HG03159 (cell line): ENCODE measurements around the gene ASAP2.

ENCODE experiments used
- ATAC-seq: cut with Tn5 transposase; IDR thresholded peaks from one replicate; pipeline ENCODE4 v1.9.1; 2021; ENCODE audit warnings: mild to moderate bottlenecking, moderate library complexity; ENCODE audit not compliant: unreplicated experiment

Gene ASAP2

GRCh38 chr2:9271691-9272090, 65.1 kb downstream of the ASAP2 start:
- ATAC-seq, result no peak

DNA sequence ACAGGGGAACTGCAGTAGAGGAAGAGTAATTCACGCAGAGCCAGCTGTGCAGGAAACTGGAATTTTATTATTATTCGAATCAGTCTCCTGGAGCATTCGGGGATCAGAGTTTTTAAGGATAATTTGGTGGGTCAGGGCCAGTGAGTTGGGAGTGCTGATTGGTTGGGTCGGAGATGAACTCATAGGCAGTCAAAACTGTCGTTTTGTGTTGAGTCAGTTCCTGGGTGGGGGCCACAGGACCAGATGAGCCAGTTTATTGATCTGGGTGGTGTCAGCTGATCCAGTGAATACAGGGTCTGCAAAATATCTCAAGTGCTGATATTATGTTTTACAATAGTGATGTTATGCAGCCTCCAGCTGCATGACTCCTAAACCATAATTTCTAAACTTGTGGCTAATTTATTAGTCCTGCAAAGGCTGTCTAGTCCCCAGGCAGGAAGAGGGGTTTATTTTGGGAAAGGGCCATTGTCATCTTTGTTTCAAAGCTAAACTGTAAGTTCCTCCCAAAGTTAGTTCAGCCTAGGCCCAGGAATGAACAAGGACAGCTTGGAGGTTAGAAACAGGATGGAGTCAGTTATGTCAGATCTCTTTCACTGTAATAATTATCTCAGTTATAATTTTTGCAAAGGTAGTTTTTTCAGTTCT, 67.0 kb downstream of the ASAP2 start:
- no peak for ATAC-seq

- ATAC-seq, result no peak
Measured at GRCh38 chr2:9274701-9275343, 68.2 kb downstream of the ASAP2 start.

- ATAC-seq, result no peak
Measured at GRCh38 chr2:9275399-9275798, 68.8 kb downstream of the ASAP2 start.

DNA sequence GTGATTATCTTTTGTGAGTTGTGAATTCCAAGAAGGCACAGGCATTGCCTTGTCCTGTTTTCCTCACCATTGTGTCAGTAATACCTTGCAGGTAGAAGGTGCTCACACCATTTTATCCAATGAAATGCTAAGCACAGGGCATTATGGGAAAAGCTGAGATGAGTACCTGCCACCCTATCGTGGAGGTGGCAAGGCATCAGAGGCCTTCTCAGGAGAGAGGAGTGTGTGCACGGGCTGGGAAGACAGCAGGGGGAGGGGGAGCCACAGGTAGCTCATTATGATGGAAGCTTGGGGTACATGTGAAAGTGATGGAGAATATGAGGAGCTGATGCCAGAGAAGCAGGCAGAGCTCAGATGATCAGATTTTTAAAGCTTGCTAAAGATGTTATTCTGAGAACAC, 69.5 kb downstream of the ASAP2 start:
- ATAC-seq, result no peak

GRCh38 chr2:9276901-9277451, 70.4 kb downstream of the ASAP2 start:
- ATAC-seq, result no peak

- no peak for ATAC-seq
Measured at GRCh38 chr2:9278439-9278838, 71.8 kb downstream of the ASAP2 start.

DNA sequence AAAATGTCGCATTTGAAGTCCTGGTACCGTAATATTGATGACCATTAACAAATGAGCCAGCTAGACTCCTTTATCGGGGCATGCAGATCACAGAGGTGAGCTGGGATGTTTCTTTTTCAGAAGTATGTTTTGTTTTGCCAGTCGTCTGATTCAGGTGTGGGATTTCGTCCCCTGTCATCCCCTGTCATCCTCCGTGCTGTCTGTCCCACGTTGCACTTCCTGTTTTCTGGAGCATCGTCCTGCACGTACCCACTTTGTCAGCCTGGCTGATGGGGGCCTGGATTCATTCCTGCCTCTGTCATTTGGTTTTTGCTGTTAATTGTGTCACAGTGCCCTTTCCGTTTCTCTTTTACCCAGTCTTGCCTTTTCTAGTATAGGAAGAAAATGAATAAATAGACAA, 72.8 kb downstream of the ASAP2 start:
- no peak for ATAC-seq

DNA sequence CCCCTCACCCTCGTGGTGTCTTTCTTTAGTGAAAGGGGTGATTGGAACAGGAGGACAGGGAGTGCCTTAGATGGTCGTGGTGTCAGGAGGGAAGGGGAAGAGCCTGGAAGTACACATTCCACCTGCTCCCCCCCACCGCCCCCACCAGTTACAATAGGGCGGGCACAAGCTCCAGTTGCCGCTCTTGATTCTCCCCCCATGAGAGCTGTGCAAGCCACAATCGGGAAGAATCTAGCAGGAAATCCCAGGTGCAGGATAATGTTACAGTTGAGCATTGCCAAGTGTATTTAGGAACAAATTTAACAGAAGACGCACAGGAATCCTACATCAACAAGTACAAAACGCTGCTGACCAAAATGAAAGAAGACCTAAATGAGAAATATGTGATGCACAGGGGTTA, 73.6 kb downstream of the ASAP2 start:
- no peak for ATAC-seq

GRCh38 chr2:9281145-9281544, 74.5 kb downstream of the ASAP2 start:
- no peak for ATAC-seq

- ATAC-seq, result no peak
Measured at GRCh38 chr2:9282128-9283112, 75.8 kb downstream of the ASAP2 start.

DNA sequence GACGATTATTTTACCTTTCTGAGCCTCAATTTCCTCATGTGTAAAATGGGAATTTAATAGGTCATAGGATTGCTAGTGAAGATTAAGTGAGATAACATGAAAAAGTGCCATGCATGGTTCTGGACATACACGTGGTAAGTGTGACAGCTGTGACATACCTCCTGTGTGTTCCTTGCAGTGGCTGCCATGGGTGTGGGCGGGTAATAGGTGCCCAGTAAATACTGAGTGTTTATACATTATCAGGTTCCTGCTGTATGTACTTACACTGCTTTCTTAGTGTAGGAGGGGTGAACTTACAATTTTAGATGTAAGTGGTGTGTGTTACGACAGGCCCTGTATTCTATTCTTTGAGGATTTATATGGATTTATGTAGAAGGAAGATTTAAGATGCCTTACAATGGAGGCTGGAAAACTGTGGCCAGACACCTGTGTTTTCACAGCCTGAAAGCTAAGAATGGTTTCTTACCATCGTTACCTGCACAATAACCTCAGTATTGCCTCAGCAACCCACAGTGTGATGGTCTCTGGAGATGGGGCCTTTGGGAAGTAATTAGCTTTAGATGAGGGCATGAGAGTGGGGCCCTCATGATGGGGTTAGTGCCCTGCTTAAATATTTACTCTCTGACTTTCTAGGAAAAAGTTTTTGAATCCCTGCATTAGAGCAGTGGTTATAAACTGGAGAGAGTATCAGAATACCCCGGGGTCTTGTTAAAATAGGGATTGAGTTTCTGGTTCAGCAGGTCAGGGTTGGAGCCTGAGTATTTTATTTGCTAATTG, 78.1 kb downstream of the ASAP2 start:
- no peak for ATAC-seq

DNA sequence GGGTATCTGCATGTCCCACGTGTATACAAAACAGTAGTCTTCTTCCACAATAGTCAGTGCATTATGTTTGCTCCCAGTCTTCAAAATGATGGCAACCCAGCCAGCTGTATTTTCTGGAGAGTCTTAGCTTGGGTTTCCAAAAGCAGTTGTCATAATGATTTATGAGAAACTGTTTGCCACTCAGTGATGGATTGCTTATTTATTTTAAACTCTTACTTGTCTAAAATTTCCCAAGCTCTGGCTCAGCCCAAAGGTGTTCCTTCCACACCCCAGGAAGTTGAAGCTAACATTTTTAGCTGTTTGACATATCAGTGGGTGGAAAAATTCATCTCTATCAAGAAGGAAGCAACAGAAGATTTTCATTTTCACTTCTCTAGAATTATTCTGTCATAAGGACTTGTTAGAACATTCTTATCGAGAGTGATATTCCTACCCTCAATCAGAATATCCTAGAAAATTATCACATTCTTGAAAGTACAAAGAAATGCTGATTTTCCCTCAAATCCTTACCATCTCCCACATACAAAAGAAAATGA, 78.8 kb downstream of the ASAP2 start:
- no peak for ATAC-seq

DNA sequence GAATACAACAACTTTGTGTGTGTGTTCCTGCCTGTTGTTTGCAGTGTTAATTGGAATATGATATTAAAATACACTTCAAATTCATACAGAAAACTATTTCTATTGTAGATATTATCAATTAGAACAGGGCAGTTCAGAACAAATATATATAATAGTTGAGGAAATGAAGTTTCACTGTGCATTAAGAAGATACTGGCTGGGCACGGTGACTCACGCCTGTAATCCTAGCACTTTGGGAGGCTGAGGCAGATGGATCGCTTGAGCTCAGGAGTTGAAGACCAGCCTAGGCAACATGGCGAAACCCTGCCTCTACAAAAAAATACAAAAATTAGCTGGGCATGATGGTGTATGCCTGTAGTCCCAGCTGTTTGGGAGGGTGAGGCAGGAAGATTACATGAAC, 79.3 kb downstream of the ASAP2 start:
- ATAC-seq, result no peak

DNA sequence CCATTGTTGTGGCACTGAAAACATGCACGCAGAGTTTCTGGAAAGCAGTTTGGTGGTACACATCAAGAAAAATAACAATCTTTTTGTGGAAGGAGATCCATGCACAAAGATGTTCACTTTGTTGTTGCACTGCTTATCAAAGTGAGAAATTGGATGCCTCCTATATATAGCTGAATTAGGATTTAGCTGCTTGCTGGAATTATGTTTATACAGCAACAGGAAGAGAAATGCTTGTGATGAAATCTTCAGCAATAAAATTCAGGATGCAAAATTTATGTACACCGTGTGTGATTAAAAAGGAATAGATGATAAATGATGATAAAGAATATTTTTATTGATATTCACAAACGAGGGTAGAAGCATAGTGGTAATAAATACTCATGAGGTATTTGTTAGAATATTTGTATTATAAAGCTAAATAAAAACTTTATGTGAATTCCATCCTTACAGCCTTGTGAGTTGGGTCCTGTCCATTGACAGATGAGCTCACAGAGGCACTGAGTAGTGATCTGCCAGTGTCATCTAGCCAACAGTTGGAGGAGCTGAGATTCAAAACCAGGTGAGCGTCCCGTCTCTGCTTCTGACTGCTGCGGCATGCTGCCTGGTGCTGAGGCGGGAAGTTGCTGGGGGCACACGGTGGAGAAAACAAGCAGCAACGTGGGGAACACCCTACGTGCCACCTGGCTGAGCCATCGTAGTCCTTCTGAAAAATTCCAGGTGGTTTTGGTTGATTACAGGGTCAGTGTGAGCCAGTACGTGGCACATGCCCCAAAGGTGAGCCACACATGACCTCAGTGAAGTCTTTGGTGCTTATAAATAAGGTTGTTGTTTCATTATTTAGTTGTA, 80.2 kb downstream of the ASAP2 start:
- no peak for ATAC-seq

DNA sequence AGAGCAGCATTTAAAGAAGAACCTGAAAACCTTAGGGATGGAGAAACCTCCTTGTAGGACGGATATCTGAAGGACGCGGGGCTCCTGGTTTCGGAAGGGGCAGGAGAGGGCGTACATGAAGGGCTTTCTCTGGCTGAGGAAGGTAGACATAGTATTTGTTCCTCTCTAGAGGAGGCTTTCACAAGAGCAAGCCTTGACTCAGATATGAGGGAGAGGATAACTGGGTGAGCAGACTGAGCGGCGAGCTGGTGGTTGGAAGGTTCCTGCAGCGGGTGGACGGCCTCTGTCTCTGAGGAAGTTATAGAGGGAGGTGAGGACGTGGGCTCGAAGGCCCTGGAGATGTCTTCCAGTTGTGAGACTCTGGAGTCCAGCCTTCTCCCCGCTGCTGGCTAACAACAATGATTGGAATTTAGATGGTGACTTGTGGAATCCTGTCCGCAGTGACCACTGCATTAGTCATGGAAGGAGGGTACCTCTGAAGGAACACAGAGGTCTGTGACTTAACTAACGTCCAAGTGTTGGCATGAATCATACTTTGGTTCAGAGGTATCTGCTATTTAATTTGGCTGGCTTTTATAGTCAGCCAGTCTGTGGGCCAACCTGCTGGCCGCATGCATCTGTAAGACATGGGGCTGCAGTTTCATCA, 80.9 kb downstream of the ASAP2 start:
- no peak for ATAC-seq

DNA sequence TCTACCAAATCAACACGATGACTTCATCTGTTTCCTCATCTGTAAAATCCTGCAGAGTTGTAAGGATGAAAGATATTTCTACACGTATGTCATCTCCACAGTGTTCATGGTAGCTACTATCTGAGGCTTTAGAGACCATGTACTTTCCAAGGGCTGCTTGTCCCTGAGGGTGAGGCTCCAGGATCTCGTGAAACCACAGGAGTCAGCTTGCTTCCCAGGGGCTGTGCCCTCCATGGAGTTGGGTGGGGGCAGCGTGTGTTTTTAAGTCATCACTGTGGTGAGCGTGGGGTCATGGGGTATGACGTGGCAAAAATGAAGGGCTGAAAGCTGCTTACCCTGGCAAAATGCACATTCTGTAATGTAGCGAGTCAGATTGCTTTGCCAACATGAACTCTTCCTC, 81.6 kb downstream of the ASAP2 start:
- no peak for ATAC-seq

DNA sequence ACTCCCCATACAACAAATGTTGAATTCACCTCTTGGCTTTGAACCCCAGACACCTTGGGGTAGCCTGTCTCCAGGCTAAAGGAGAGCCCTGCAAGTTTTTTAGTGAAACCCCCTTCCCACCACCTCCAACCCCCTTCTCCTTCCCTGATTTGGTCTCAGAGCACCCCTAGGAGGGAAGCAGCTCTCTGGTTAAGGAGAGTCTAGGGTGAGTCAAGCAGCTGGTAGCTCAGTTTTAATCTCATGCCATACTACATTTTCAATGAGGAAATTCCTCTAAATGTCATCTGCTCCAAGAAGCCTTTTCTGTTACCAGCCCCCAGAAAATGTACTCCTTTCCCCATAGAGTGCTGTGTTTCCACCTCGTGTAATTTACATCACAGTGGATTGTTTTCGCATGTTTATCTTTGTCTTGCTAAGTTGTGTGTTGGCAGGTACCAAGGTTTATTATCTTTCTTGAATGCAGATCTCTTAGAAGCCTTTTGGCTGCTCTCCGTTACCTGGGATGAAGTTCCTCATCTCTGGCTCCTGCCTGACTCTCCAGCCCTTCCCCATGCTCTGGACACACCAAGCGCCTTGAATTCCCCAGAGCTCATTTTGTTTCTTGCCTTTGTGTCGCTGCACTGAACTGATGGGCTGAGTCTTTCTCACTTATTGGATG, 82.2 kb downstream of the ASAP2 start:
- no peak for ATAC-seq

GRCh38 chr2:9291331-9291730, 84.7 kb downstream of the ASAP2 start:
- no peak for ATAC-seq
